Kidney tubule cell (primary cell): ENCODE results near the gene OR5C1.
"Not testable (repeated sequence)": the region's sequence is repeated elsewhere in the genome, so short reads cannot be mapped to it uniquely, and the experiment has no call there.

Source experiments
- DNase-seq: peaks from one replicate; pipeline ENCODE4 v3.0.0-alpha.2; 2018; ENCODE audit warnings: low spot score

OR5C1 gene

GRCh38 chr9:122810306-122810946 is 21.7 kb downstream of the OR5C1 start:
- DNase-seq = peak; percentile 77

GRCh38 chr9:122812736-122813135 is 24.0 kb downstream of the OR5C1 start:
- DNase-seq = no peak

- DNase-seq = no peak
Measured at GRCh38 chr9:122814545-122814944, 25.8 kb downstream of the OR5C1 start.

GRCh38 chr9:122815544-122815943 is 26.8 kb downstream of the OR5C1 start:
- DNase-seq = peak; percentile 32

GRCh38 chr9:122816163-122816867 is 27.6 kb downstream of the OR5C1 start:
- no peak for DNase-seq

GRCh38 chr9:122819326-122819725 is 30.6 kb downstream of the OR5C1 start:
- DNase-seq = no peak

GRCh38 chr9:122819791-122820489 is 31.2 kb downstream of the OR5C1 start:
- DNase-seq = no peak

- DNase-seq = no peak
Measured at GRCh38 chr9:122820490-122820845, 31.7 kb downstream of the OR5C1 start.

GRCh38 chr9:122821278-122821943 is 32.7 kb downstream of the OR5C1 start:
- no peak for DNase-seq

- no peak for DNase-seq
Measured at GRCh38 chr9:122822056-122822455, 33.3 kb downstream of the OR5C1 start.

GRCh38 chr9:122822938-122823337 is 34.2 kb downstream of the OR5C1 start:
- DNase-seq = no peak

GRCh38 chr9:122827761-122828093 is 39.0 kb downstream of the OR5C1 start:
- peak; percentile 29 for DNase-seq

- DNase-seq = not testable (repeated sequence)
Measured at GRCh38 chr9:122828965-122829284, 40.2 kb downstream of the OR5C1 start.

GRCh38 chr9:122832194-122832593 is 43.5 kb downstream of the OR5C1 start:
- no peak for DNase-seq

GRCh38 chr9:122835313-122835731 is 46.6 kb downstream of the OR5C1 start:
- DNase-seq = no peak

- no peak for DNase-seq
Measured at GRCh38 chr9:122837266-122837850, 48.6 kb downstream of the OR5C1 start.

- not testable (repeated sequence) for DNase-seq
Measured at GRCh38 chr9:122838441-122838840, 49.7 kb downstream of the OR5C1 start.
